Thyroid gland (tissue), 4 donors: ENCODE results near the gene ELAC2.

Experiments used
- CTCF ChIP-seq, 6 experiments: fragments of 200-600 bp in 3 of 6; fragments of 450-650 bp in 3 of 6; sonication (generic) in 3 of 6; IDR thresholded peaks; one replicate each; pipeline ENCODE4 v1.5.1; 2016 to 2019; ENCODE audit warnings: antibody characterized with exemption in 6 of 6, mild to moderate bottlenecking in 2 of 6, inconsistent platforms in 1 of 6, moderate library complexity in 1 of 6
- POLR2A ChIP-seq, 2 donors: fragments of 450-650 bp; IDR thresholded peaks; one replicate each; pipeline ENCODE4 v1.6.1; 2017; ENCODE audit warnings: antibody characterized with exemption in 2 of 2, mild to moderate bottlenecking in 2 of 2, moderate library complexity in 1 of 2

GRCh38 chr17:12955521-12955920 is 62.3 kb downstream of the ELAC2 start:
- TF ChIP-seq CTCF (IDR thresholded peaks at IDR 0.05) (no peak), POLR2A (IDR thresholded peaks at IDR 0.05) (no peak)
